ENCODE data around the gene PCSK2.

Gene PCSK2

GRCh38 chr20:17505636-17506517, 279.0 kb downstream of the PCSK2 start:
- TF ChIP-seq CTCF (IDR thresholded peaks at IDR 0.05; ENCODE audit: low read depth, low read length, missing control alignments), result no peak
- no peak for DNase-seq (ENCODE audit: low read depth)
- H3K4me3 ChIP-seq (ENCODE audit: low read depth, low read length), result no peak overlapping the region
- in situ Hi-C loops (cut with HindIII; ENCODE audit: low sequenced_read_pairs), result loop anchor here (5.0 kb wide), 1 partner anchor 776 kb away; no protein-coding TSS in a partner anchor

- H3K4me3 ChIP-seq (ENCODE audit: low read depth, low read length), result no peak overlapping the region
- DNase-seq (ENCODE audit: low read depth), result no peak
- in situ Hi-C loops (cut with HindIII; ENCODE audit: low sequenced_read_pairs), result loop anchor here (5.0 kb wide), 1 partner anchor 775 kb away; no protein-coding TSS in a partner anchor
- no peak for TF ChIP-seq CTCF (IDR thresholded peaks at IDR 0.05; ENCODE audit: low read depth, low read length, missing control alignments)
Observed at GRCh38 chr20:17507032-17507431, 280.2 kb downstream of the PCSK2 start.

GRCh38 chr20:17507531-17507930, 280.7 kb downstream of the PCSK2 start:
- no peak for DNase-seq (ENCODE audit: low read depth)
- TF ChIP-seq CTCF (IDR thresholded peaks at IDR 0.05; ENCODE audit: low read depth, low read length, missing control alignments), result no peak
- in situ Hi-C loops (cut with HindIII; ENCODE audit: low sequenced_read_pairs), result loop anchor here (5.0 kb wide), 1 partner anchor 775 kb away; no protein-coding TSS in a partner anchor
- H3K4me3 ChIP-seq (ENCODE audit: low read depth, low read length), result no peak overlapping the region

- DNase-seq (ENCODE audit: low read depth), result no peak
- in situ Hi-C loops (cut with HindIII; ENCODE audit: low sequenced_read_pairs), result loop anchor here (5.0 kb wide), 1 partner anchor 774 kb away; no protein-coding TSS in a partner anchor
- no peak for TF ChIP-seq CTCF (IDR thresholded peaks at IDR 0.05; ENCODE audit: low read depth, low read length, missing control alignments)
- H3K4me3 ChIP-seq (ENCODE audit: low read depth, low read length), result no peak overlapping the region
Observed at GRCh38 chr20:17508756-17509155, 281.9 kb downstream of the PCSK2 start.

- TF ChIP-seq CTCF (IDR thresholded peaks at IDR 0.05; ENCODE audit: low read depth, low read length, missing control alignments), result no peak
- no peak overlapping the region for H3K4me3 ChIP-seq (ENCODE audit: low read depth, low read length)
- in situ Hi-C loops (cut with HindIII; ENCODE audit: low sequenced_read_pairs), result no loop called here
- DNase-seq (ENCODE audit: low read depth), result no peak
Observed at GRCh38 chr20:17510548-17510947, 283.7 kb downstream of the PCSK2 start.

GRCh38 chr20:17511401-17511800, 284.6 kb downstream of the PCSK2 start:
- TF ChIP-seq CTCF (IDR thresholded peaks at IDR 0.05; ENCODE audit: low read depth, low read length, missing control alignments), result no peak
- DNase-seq (ENCODE audit: low read depth), result no peak
- H3K4me3 ChIP-seq (ENCODE audit: low read depth, low read length), result no peak overlapping the region
- in situ Hi-C loops (cut with HindIII; ENCODE audit: low sequenced_read_pairs), result no loop called here
